H1 (cell line): ENCODE results near the gene DNAJB14.

ENCODE experiments used
- CTCF ChIP-seq, 3 experiments: IDR thresholded peaks; 1 replicate in 2 of 3; 2 replicates in 1 of 3; pipeline versions ENCODE4 v1.5.1 to v1.6.1; 2011; ENCODE audit warnings: low read length in 3 of 3, mild to moderate bottlenecking in 3 of 3, inconsistent platforms in 2 of 3, low read depth in 1 of 3, moderate library complexity in 1 of 3; ENCODE audit not compliant: insufficient read depth in 1 of 3; ENCODE audit errors: control extremely low read depth in 1 of 3
- KDM4A ChIP-seq: IDR thresholded peaks from one replicate; pipeline ENCODE4 v1.7.1; 2012; ENCODE audit warnings: low read depth, mild to moderate bottlenecking, moderate library complexity, low read length, inconsistent platforms; ENCODE audit not compliant: severe bottlenecking
- NRF1 ChIP-seq: IDR thresholded peaks from 2 replicates; pipeline ENCODE4 v1.6.1; 2011; ENCODE audit warnings: mild to moderate bottlenecking, low read depth, low read length, improper control_type of control experiment
- POLR2AphosphoS5 ChIP-seq: IDR thresholded peaks from 2 replicates; pipeline ENCODE4 v1.6.1; 2011; ENCODE audit warnings: low read depth, low read length

- no peak for TF ChIP-seq CTCF (IDR thresholded peaks at IDR 0.05; ENCODE audit: control extremely low read depth in 1 of 3, insufficient read depth in 1 of 3, low read depth in 1 of 3, low read length in 3 of 3)
- no peak for TF ChIP-seq KDM4A
- TF ChIP-seq NRF1 = no peak
- TF ChIP-seq POLR2AphosphoS5 = no peak
Observed at GRCh38 chr4:99986792-99987191, 40.4 kb upstream of the DNAJB14 start.
